ENCODE results near the gene SERHL2.
"Not testable (repeated sequence)": the region's sequence is repeated elsewhere in the genome, so short reads cannot be mapped to it uniquely, and the experiment has no call there.

SERHL2 gene

DNA sequence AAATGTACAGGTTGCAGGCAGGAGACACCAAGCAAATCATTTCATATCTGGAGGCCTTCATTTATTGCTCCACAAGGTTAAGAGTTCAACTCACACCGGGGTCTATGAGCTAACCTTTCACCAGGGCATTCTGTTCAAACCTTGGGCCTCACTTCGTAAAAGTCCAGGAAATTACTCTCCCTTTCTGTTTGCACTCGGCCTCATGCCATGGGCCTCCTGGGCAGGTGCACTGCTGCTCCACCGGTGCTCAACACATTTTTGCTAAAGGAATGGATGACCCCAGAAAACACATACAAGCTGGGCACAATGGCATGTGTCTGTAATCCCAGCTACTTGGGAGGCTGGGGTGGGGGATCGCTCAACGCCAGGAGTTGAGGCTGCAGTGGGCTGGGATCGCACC, 17.6 kb upstream of the SERHL2 start:
- DNase-seq, result no peak

DNA sequence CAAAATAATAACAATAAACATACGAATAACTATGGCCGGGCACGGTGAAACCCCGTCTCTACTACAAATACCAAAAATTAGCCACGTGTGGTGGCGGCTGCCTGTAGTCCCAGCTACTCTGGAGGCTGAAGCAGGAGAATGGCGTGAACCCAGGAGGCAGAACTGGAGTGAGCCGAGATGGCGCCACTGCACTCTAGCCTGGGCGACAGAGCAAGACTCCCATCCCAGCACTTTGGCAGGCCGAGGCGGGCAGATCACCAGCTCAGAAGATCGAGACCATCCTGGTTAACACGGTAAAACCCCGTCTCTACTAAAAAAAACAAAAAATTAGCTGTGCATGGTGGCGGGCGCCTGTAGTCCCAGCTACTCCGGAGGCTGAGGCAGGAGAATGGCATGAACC, 17.1 kb upstream of the SERHL2 start:
- DNase-seq, result not testable (repeated sequence)

GRCh38 chr22:42537199-42537831, 16.4 kb upstream of the SERHL2 start:
- DNase-seq, result not testable (repeated sequence)

DNA sequence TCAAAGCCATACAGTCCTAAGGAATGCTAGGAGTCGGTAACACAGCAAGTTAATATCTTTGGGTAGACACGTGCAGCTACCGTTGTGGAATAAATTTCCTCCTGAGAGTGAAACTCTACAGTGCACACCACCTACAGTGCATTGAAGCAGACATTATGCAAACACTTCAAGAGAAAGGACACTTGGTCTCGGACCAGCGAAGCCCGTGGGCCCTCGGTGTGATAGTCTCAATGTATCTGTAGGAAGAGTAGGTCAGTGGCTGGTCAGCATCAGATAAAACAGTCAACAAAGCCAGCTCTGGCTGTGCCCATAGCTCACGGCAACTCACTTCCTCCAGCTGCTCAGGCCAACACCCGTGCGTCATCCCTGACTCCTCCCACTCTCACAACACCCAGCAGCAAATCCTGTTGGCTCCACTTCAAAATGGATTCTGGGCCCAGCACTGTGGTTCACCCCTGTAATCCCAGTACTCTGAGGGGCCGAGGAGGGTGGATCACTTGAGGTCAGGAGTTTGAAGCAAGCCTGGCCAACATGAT, 14.5 kb upstream of the SERHL2 start:
- DNase-seq, result not testable (repeated sequence)

GRCh38 chr22:42544686-42545085, 9.1 kb upstream of the SERHL2 start:
- DNase-seq, result no peak

DNA sequence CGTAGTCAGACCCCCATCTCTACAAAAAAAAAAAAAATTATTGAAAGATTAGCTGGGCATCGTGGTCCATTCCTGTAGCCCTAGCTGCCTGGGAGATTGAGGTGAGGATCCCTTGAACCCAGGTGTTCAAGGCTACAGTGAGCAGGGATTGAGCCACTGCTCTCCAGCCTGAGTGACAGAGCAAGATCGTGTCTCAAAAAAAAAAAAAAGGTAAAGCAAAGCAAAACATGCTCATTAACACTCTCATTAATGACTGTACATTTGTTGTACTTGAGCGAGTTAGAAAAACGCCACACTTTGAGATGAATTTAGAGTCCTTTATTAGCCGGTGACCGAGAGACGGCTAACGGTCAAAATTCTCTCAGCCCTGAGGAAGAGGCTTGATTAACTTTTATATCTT, 6.2 kb upstream of the SERHL2 start:
- no peak for DNase-seq

- not testable (repeated sequence) for DNase-seq
Measured at GRCh38 chr22:42548126-42548525, 5.6 kb upstream of the SERHL2 start.

GRCh38 chr22:42548597-42549330, 5.0 kb upstream of the SERHL2 start:
- no peak for DNase-seq

- DNase-seq, result no peak
Measured at GRCh38 chr22:42549331-42550060, 4.3 kb upstream of the SERHL2 start.

DNA sequence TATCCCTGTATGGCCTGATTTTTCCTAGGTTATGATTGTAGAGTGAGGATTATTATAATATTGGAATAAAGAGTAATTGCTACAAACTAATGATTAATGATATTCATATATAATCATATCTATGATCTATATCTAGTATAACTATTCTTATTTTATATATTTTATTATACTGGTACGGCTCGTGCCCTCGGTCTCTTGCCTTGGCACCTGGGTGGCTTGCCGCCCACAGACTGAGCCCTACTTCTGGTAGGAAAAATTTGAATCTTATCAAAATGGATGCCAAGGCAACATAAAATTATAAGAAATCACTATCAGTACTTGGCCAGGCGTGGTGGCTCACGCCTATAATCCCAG, 1.5 kb upstream of the SERHL2 start:
- not testable (repeated sequence) for DNase-seq

- peak; percentile 11 for DNase-seq
Measured at GRCh38 chr22:42560381-42560780, 6.6 kb downstream of the SERHL2 start.

- peak; percentile 5 for DNase-seq
Measured at GRCh38 chr22:42560781-42561180, 7.0 kb downstream of the SERHL2 start.

GRCh38 chr22:42561856-42562255, 8.1 kb downstream of the SERHL2 start:
- no peak for DNase-seq

- DNase-seq, result no peak
Measured at GRCh38 chr22:42562279-42562678, 8.5 kb downstream of the SERHL2 start.

DNA sequence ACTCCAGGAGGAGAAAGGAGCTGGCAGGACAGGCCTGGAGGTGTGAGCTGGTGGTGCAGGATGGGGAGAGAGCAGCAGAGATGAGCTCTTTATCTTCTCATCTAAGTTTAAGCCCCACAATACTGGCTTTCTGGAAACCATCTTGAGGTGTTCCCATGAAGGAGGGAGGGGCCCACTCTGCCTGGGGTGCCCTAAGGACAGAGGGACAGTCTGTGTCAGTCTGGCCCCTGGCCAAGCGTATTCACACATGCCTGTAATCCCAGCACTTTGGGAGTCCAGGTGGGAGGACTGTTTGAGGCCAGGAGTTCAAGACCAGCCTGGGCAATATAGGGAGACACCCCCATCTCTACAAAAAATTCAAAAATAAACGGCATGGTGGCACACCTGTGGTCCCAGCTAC, 8.9 kb downstream of the SERHL2 start:
- no peak for DNase-seq

DNA sequence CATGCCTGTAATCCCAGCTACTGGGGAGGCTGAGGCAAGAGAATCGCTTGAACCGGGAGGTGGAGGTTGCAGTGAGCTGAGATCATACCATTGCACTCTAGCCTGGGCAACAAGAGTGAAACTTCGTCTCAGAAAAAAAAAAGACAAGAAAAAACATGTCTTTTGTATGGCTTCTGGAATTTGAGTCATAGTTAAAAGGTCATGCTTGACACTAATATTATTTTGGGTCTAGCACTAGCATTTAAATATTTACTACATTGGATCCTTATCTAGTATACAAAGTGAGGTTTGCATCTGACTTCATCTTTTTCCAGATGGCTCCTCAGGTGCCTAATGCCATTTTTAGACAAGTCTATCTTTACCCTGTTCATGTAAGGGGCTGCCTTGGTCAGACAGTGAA, 10.2 kb downstream of the SERHL2 start:
- DNase-seq, result not testable (repeated sequence)

DNA sequence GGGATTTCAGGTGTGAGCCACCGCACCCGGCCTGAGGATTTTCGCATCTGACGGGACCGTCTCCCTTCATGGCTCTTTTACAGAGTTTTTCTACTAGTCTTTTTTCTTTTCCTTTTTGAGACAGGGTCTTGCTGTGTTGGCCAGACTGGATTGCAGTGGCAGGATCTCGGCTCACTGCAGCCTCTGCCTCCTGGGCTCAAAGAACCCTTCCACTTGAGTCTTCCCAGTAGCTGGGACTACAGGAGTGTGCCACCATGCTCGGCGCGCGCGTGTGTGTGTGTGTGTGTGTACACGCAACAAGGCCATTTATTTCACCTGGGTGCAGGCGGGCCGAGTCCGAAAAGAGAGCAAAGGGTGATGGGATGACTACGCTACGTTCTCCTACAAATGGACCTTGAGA, 10.9 kb downstream of the SERHL2 start:
- DNase-seq, result no peak

DNA sequence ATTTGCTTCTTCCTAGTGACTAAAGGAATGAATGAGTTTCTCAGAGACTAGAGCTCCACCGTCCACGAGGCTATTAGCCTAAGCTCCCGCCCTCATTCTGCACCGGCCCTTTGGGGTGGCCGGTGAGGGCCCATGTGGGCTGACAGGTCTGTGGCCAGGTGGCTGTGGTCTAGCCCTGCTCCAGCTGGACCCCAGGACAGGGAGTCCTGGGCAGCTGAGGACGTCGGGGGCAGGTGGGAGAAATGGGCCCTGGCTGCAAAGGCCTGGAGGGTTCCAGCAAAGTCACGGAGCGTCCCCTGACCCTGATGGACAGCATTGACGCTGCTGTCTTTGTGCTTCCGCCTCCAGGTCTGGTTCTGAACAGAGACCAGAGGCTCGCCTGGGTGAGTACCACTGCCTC, 12.2 kb downstream of the SERHL2 start:
- DNase-seq, result no peak

DNA sequence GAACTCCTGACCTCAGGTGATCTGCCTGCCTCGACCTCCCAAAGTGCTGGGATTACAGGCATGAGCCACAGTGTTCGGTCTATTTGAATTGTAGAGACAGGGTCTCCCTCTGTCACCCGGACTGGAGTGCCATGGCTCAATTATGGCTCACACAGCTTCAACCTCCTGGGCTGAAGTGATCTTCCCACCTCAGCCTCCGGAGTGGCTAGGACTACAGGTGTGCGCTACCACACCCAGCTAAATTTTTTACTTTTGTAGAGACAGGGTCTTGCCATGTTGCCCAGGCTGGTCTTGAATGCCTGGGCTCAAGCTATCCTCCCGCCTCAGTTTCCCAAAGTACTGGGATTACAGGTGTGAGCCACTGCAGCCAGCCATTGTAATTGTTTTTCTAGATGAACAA, 14.2 kb downstream of the SERHL2 start:
- DNase-seq, result not testable (repeated sequence)

GRCh38 chr22:42570580-42570979, 16.8 kb downstream of the SERHL2 start:
- not testable (repeated sequence) for DNase-seq

GRCh38 chr22:42571068-42571467, 17.3 kb downstream of the SERHL2 start:
- not testable (repeated sequence) for DNase-seq

- DNase-seq, result not testable (repeated sequence)
Measured at GRCh38 chr22:42574046-42574445, 20.3 kb downstream of the SERHL2 start.

DNA sequence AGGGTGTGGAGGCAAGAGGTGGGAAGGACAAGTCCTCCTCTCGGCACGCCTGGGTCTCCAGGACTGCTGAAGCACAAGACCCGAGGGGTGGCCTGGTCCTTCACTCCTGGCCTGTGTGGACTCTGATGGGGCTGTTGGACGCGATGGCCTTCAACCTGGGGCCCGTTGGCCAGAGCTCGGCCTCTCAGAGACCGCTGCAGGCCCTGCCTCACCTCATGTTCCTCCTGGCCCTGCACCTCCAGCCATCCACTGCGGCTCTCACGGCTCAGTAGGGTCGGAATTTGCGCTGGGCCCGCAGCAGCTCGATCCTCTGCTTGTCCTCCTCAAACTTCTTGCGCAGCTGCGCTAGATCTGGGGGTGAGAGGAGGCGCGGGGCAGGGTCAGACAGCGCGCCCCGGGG, 20.7 kb downstream of the SERHL2 start:
- DNase-seq, result not testable (repeated sequence)

Data from DMS79 treated with DMSO at 0.1 percent for 48 hours (cell line).